Ishikawa (cell line): ENCODE data around the gene ACSL4.

ENCODE experiments used
- CREB1 ChIP-seq: IDR thresholded peaks from 2 replicates; pipeline ENCODE4 v1.6.1; 2012; ENCODE audit warnings: low read depth
- EGR1 ChIP-seq: IDR thresholded peaks from 2 replicates; pipeline ENCODE4 v1.6.1; 2012
- EP300 ChIP-seq: IDR thresholded peaks from 2 replicates; pipeline ENCODE4 v1.6.1; 2012; ENCODE audit warnings: borderline replicate concordance
- FOXM1 ChIP-seq: IDR thresholded peaks from 2 replicates; pipeline ENCODE4 v1.6.1; 2012; ENCODE audit warnings: low read depth, borderline replicate concordance
- NFIC ChIP-seq: IDR thresholded peaks from 2 replicates; pipeline ENCODE4 v1.6.1; 2012
- RAD21 ChIP-seq: IDR thresholded peaks from 2 replicates; pipeline ENCODE4 v1.6.1; 2012; ENCODE audit warnings: low read depth
- TAF1 ChIP-seq: IDR thresholded peaks from 2 replicates; pipeline ENCODE4 v1.6.1; 2012; ENCODE audit warnings: low read depth, mild to moderate bottlenecking
- TCF12 ChIP-seq: IDR thresholded peaks from 2 replicates; pipeline ENCODE4 v1.6.1; 2012; ENCODE audit warnings: low read depth
- TEAD4 ChIP-seq: IDR thresholded peaks from 2 replicates; pipeline ENCODE4 v1.6.1; 2012
- USF1 ChIP-seq: IDR thresholded peaks from 2 replicates; pipeline ENCODE4 v1.6.1; 2012
- YY1 ChIP-seq: IDR thresholded peaks from 2 replicates; pipeline ENCODE4 v1.6.1; 2012; ENCODE audit warnings: low read depth
- TF ChIP-seq, protein P1 (sequence below): IDR thresholded peaks from 2 replicates; pipeline ENCODE4 v1.6.1; 2012; ENCODE audit warnings: low read depth, mild to moderate bottlenecking

DNA sequence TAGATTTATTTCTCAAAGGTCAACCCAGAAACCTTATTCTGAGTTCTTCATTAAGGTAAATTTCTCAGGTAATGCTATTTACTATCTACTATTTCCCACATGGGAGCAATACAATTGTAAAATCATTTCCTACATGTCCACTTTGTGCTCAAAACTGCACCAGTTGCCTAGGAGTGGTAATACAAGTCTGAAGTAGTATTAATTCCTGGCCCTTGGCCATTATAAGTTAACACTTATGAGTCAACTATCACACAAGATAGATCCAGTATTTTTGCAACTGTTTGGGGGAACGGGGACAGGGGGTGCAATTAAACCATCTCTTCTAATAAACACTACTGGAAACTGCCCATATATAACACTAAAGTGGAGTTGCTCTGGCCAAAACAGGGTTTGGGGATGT, 48.9 kb downstream of the ACSL4 start:
- TF ChIP-seq EP300 (no peak), YY1 (no peak), CREB1 (no peak), USF1 (no peak), TCF12 (no peak), RAD21 (no peak), TAF1 (no peak), EGR1 (no peak), TEAD4 (no peak), FOXM1 (no peak), NFIC (no peak)
- TF ChIP-seq, protein P1, sequence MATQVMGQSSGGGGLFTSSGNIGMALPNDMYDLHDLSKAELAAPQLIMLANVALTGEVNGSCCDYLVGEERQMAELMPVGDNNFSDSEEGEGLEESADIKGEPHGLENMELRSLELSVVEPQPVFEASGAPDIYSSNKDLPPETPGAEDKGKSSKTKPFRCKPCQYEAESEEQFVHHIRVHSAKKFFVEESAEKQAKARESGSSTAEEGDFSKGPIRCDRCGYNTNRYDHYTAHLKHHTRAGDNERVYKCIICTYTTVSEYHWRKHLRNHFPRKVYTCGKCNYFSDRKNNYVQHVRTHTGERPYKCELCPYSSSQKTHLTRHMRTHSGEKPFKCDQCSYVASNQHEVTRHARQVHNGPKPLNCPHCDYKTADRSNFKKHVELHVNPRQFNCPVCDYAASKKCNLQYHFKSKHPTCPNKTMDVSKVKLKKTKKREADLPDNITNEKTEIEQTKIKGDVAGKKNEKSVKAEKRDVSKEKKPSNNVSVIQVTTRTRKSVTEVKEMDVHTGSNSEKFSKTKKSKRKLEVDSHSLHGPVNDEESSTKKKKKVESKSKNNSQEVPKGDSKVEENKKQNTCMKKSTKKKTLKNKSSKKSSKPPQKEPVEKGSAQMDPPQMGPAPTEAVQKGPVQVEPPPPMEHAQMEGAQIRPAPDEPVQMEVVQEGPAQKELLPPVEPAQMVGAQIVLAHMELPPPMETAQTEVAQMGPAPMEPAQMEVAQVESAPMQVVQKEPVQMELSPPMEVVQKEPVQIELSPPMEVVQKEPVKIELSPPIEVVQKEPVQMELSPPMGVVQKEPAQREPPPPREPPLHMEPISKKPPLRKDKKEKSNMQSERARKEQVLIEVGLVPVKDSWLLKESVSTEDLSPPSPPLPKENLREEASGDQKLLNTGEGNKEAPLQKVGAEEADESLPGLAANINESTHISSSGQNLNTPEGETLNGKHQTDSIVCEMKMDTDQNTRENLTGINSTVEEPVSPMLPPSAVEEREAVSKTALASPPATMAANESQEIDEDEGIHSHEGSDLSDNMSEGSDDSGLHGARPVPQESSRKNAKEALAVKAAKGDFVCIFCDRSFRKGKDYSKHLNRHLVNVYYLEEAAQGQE, result no peak
